Astrocyte (in vitro differentiated cells and primary cell): ENCODE results near the gene NDUFB2.

Experiments used
- EZH2 ChIP-seq: IDR thresholded peaks from 2 replicates; pipeline ENCODE4 v1.6.1; 2012; ENCODE audit warnings: mild to moderate bottlenecking, low read length, inconsistent platforms; ENCODE audit not compliant: insufficient read depth
- TF ChIP-seq, protein P1 (sequence below): IDR thresholded peaks from 2 replicates; pipeline ENCODE4 v1.5.1; 2011; ENCODE audit warnings: low read depth, mild to moderate bottlenecking, inconsistent platforms, low read length, moderate library complexity; ENCODE audit not compliant: insufficient read depth

DNA sequence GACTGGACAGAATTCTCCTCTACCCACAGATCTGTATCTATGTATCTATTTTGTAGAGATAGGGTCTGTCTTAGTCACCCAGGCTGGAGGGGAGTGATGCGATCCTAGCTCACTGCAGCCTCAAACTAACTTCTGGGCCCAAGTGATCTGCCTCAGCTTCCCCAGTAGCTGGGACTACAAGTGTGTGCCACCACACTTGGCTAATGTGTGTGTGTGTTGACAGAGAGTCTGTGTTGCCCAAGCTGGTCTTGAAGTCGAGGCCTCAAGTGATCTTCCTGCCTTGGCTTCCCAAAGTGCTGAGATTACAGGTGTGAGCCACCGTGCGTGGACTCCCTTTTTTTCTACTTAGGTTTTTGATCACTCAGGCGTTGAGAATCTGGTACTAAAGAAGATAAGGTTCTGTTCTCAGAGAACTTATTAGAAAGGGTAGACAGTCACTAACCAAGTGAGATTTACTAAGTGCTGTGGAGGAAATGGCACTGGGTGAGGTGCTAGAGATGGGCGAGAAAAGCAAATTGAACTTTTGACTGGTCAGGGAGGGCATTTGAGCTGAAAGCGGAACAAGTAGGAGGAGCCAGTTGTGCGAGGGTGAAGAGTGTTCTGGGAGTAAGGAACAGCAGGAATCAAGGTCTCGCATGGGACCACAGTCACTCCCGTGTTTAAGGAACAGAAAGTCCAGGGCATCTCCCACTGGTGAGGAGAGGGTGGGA lies 18.0 kb downstream of the NDUFB2 start:
- TF ChIP-seq, protein P1, sequence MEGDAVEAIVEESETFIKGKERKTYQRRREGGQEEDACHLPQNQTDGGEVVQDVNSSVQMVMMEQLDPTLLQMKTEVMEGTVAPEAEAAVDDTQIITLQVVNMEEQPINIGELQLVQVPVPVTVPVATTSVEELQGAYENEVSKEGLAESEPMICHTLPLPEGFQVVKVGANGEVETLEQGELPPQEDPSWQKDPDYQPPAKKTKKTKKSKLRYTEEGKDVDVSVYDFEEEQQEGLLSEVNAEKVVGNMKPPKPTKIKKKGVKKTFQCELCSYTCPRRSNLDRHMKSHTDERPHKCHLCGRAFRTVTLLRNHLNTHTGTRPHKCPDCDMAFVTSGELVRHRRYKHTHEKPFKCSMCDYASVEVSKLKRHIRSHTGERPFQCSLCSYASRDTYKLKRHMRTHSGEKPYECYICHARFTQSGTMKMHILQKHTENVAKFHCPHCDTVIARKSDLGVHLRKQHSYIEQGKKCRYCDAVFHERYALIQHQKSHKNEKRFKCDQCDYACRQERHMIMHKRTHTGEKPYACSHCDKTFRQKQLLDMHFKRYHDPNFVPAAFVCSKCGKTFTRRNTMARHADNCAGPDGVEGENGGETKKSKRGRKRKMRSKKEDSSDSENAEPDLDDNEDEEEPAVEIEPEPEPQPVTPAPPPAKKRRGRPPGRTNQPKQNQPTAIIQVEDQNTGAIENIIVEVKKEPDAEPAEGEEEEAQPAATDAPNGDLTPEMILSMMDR, result no peak
- TF ChIP-seq EZH2, result no peak
